GM19351 (cell line): ENCODE results near the gene TTYH3.
"Not testable (repeated sequence)": the region's sequence is repeated elsewhere in the genome, so short reads cannot be mapped to it uniquely, and the experiment has no call there.

Experiments used
- ATAC-seq: cut with Tn5 transposase; IDR thresholded peaks from one replicate; pipeline ENCODE4 v1.9.1; 2021; ENCODE audit warnings: mild to moderate bottlenecking, moderate library complexity; ENCODE audit not compliant: unreplicated experiment

TTYH3 gene

DNA sequence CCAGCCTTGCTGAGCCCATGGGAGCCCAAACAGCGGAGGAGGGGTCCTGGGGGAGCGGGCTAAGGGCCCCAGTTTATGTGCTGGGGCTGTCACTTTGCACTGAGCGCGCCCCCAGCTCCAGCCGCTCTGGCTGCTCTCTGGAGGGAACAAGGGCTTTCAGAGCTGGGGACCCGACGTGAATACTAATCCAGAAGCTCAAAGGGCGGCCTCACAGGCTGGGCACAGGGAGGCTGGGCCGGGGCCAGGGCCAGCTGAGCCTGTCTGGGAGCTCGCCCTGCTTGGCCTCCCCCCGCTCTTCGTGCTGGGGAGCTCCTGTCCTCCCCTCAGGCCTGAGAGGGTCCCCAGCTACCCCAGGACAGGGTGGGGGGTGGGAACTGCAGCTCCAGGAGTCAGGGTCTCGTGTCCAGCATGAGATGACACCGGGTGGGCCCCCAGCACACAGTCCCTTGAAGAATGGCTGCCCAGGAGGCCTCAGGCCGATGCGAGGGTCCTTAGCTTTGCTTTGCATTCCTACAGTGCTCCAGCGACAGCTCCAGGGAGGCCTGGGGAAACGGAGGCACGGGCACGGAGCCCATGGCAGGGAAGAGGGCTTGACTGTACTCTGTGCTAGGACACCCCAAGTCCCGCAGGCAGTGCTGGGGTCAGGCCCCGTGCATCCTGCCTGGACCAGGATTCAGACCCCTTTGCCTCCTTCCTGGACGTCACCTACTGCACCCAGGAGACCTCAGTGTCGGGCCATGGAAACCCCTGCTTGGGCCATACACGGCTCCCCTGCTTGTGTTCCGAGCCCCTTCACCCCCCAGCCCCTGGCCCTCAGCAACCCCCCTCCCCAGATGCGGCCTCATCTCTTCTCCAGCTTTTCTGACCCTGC, 50.4 kb downstream of the TTYH3 start:
- no peak for ATAC-seq

DNA sequence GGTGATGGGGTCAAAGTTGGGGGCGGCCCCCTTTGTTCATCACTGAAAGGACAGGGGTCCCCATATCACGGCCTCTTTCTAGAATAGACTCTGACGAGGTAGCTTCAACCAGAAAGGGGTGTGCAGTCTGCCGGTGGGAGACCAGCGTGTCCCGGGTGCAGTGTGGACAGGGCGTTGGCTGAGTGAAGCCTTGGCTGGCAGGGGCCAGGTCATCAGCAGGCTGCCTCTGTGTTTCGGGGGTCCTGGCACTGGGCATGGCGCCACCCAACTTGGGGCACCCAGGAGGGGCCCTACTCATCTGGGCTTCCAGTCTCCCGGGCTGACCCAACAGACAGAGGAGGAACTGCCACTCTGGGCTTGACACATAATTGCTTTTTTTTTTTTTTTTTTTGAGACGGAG, 52.7 kb downstream of the TTYH3 start:
- ATAC-seq: no peak

DNA sequence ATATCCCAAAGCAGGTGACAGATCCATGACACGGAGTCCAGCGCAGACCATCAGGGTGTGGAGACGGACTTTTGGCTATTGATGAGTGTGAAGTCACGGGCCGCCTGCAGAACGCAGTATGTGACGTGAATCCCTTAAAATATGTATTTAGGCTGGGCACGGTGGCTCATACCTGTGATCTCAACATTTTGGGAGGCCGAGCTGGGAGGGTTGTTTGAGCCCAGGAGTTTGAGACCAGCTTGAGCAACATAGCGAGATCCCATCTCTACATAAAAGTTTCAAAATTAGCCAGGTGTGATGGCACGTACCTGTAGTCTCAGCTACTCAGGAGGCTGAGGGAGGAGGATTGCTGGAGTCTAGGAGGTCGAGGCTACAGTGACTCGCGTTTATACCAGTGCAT, 54.3 kb downstream of the TTYH3 start:
- ATAC-seq: no peak

DNA sequence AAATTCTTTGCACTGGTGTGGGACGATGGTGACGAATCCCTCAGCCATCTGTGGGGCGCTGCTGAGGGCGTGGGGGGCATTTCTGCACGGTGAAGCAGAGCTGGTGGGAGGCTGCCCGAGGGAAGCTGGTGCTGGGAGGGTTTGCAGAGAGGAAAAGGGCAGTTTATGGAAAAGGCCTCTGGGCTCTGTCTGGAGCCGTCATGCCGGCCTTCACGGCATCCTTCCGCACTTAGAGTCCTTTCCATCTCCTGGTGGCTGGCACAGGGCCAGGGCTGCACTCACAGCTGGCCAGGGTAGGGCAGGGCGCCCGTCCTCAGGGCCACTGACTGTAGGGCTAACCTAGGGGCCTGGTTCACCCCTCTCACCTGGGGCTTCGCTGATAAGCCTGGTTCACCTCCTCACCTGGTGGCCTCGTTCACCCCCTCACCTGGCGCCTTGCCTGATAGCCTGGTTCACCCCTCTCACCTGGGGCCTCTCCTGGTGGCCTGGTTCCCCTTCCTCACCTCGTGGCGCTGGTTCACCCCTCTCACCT, 55.6 kb downstream of the TTYH3 start:
- ATAC-seq: no peak

- no peak for ATAC-seq
Measured at GRCh38 chr7:2687881-2688318, 56.1 kb downstream of the TTYH3 start, which contains the start of gene AMZ1. TSS of gene AMZ1 (plus strand) at chr7:2688202. CDS start at chr7:2700452, 12,250 bp downstream.

DNA sequence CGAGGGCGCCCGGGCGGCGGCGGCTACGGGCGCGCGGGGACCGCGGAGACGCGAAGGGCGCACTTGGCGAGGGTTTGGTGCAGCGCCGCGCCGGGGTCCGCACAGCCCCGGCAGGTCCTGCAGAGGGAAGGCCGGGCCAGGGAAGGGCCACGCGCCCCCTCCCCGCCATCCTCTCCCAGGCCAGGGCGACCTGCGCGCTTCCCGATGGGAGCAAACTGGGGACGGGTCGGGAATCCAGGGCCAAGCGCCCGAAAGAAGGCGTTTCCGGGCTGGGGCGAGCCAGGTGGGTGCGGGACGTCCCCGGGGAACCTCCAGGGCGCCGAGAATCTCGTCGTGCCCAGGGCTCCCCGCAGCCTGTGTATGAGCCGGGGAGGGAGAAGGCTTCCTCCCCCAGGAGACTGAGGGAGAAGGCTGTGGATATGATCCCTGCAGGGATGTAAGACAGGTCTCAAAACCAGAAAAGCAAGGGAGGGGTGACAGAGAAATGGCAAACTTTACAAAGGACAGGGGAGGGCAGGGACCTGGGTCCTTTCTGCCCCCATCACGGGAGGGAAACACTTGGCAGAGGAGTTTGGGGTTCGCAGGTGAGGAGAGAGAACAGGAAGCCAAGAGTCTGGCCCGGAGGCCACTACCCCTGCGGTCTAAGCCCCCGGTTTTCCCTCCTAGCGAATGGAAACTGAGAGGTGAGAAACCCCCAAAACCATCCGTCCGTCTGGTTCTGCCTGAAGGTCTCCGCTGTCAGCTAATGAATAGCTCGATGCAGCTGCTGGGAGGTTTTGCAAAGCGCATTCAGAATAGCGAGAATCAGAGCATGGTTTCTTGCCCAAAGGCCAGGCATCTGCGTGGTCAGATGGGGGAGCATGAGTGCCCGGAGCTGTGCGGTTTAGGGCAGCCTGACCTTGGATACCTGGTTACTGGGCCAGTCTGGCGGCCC, 56.9 kb downstream of the TTYH3 start:
- peak; percentile 78 for ATAC-seq

DNA sequence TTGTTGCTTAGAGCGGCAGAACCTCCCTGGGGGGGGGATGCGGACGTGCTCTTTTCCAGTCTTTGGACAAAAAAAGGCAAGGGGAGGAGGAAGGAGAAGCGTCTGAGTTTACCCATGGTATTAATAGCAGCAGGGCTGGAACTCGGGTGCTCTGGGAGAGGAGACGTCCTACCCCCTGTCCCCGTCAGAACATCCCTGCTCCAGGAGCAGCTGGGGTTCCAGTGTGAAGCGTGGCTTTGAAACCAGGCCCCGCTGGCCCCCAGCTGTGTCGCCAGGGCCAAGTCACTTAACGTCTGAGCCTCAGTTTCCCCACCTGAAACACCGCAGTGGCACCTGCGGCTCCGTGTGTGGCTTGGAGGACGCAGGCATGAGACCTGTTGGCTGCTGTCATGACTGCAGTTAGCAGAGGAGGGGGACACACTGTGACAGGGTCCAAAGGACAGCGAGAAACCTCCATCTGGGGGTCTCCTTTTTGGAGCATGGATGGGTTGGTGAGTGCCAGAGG, 57.6 kb downstream of the TTYH3 start:
- no peak for ATAC-seq

- ATAC-seq: no peak
Measured at GRCh38 chr7:2689951-2690705, 58.3 kb downstream of the TTYH3 start.

GRCh38 chr7:2691011-2691707, 59.4 kb downstream of the TTYH3 start:
- ATAC-seq: no peak

GRCh38 chr7:2691932-2692439, 60.2 kb downstream of the TTYH3 start:
- not testable (repeated sequence) for ATAC-seq

DNA sequence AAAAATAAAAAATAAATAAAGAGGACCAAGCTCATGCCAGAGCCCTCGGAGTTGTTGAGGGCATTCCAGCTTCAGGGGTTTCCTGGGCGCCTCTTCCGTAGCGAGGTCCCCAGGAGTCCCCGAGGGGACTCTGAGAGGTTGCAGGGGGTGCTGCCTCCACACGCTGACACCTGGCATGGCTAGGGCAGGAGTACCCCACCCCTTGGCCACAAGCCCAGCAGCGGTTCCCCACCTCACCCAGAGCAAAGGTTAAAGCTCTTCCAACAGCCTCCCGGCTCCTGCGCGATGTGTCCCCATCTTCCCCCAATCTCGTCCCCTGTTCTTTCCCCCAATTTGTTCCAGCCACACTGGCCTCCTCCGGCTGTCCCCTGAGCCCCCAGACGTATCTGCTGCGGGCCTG, 60.8 kb downstream of the TTYH3 start:
- ATAC-seq: no peak

DNA sequence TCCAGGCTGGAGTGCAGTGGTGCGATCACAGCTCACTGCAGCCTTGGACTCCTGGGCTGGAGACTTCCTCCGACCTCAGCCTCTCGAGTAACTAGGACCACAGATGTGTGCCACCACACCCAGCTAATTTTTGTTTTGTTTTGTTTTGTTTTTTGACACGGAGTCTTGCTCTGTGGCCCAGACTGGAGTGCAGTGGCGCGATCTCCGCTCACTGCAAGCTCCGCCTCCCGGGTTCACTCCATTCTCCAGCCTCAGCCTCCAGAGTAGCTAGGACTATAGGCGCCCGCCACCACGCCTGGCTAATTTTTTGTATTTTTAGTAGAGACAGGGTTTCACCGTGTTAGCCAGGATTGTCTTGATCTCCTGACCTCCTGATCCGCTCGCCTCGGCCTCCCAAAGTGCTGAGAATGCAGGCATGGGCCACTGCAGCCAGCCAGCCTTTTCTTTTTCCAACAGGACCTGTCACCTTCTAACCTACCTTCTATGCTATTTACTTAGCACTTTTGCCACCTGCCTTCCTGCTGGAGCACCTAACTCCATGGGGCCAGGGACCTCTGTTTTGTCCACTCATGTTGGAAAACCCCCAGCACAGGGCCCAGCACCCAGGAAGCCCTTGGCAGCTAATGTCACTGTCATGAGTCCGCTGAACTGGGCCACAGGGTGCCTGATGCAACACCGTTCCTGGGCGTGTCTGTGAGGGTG, 61.8 kb downstream of the TTYH3 start:
- not testable (repeated sequence) for ATAC-seq

DNA sequence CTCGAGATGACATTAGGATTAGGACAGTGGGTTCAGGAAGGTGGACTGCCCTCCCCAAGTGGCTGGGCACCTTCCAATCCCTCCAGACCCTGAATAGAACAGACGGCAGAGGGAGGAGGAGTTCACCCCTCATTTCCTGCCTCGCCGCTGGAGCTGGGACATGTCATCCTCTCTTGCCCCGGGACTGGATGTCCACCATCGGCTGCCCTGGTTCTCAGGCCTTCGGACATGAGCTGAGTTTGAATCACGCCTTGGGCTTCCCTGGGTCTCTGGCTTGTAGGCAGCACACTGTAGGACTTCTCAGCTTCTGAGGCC, 62.3 kb downstream of the TTYH3 start:
- not testable (repeated sequence) for ATAC-seq

DNA sequence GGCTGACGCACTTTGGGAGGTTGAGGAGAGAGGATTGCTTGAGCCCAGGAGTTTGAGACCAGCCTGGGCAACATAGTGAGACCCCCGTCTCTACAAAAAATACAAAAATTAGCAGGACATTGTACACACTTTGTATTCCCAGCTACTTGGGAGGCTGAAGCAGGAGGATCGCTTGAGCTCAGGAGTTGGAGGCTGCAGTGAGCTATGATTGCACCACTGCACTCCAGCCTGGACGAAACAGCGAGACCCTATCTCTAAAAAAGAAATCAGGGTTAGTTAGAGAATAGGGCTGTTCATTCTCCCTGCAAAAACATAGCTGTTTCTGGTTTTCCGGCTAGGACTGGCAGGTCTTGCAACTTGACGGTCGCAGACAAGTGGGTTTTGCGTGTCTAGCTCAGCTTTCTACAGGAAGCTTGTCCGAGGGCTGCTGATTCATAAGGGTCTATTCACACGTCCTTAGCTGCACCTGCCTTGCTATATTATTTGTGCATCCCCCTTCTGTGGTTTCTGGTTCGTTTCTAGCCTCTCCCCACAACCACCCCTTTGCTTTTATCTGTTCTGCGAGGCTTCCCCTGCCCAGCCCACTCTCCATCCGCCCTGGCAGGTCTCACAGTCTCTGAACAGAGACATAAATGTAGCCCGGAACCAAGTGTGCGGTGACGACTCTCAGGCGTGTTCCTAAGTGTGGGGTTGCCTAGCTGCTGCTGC, 66.9 kb downstream of the TTYH3 start:
- ATAC-seq: peak; percentile 92

DNA sequence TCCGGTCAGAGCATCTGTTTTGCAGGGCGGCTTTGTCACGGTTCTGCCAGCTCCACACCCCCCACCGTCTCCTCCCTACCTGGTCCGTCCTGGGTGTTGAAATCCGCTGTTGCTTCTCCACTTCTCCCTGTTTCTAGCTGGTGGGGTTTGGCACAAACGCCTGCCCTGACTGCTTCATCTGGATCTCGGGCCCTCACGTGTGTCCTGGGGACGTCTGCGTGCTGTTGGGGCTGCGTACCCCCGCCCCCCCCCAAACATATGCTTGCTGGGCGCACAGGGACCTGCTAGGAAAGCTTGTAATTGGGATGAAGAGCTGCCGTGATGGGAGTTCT, 67.5 kb downstream of the TTYH3 start:
- ATAC-seq: no peak

DNA sequence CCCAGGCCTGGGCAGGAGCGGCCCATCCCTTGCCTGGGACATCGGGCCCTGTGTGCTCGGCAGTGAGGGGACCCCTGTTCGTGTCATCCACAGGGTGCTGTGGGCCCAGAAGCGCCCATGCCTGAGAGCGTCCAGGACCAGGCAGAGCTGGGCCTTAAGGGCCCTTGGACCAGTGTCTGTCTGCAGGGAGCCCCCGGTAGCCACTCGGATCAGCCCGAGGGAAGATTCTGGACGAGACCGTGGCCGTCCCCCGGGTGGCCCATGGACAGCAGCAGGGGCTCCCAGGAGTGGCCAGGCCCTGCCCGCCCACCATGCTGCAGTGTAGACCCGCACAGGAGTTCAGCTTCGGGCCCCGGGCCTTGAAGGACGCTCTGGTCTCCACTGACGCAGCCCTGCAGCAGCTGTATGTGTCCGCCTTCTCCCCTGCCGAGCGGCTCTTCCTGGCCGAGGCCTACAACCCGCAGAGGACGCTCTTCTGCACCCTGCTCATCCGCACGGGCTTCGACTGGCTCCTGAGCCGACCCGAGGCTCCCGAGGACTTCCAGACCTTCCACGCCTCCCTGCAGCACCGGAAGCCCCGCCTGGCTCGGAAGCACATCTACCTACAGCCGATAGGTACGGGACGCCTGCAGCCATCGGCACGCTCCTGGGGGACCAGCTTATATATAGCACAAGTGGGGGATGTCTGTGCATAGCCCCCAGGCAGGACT, 68.5 kb downstream of the TTYH3 start:
- no peak for ATAC-seq

- no peak for ATAC-seq
Measured at GRCh38 chr7:2701424-2701823, 69.6 kb downstream of the TTYH3 start.
